Measurements from ENCODE around the gene TTBK1. TPM values are rescaled to one million over a fixed set of nuclear protein-coding genes. Genes with fewer than 3 reads are reported as not detected.

TTBK1 gene
- total and polyA plus RNA-seq, 2 of the 4 experiments (the other 2 are of a cell fraction) = 0.02 TPM; not detected in 1

DNA sequence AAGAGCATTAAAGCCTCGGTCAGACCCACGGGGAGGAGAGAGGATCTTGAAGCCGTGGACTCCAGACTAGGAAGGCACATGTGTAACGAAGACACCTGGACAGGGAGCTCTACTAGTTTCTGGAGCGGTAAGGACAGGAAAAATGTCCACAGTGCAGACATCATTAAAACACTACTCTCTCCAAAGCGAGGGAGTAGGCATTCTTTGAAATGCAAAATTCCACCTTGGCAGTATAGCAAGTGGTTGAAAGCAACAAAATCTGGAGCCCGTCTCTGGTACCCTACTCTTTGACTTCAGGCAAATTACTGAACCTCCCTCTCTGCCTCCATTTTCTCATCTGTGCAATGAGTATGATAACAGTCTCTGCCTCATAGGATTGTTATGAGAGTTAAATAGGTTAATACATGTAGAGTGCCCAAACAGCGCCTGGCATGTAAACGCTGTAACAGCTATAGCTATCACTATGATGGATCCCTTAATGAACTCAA lies 65.8 kb downstream of the TTBK1 start:
- Histone ChIP-seq H3K4me2 (ENCODE audit: low read depth, low read length) (peak overlapping the region; percentile 68), H4K91ac (ENCODE audit: insufficient read depth, low read depth, low read length) (no peak overlapping the region)
- POLR2A ChIA-PET (ENCODE audit: unreplicated experiment) = no interaction called here

More for the DNA sequence above, 65.8 kb downstream of the TTBK1 start:
- H3K4me1 ChIP-seq (ENCODE audit: control insufficient read depth, insufficient read depth, low read length) = no peaks in the 10 kb centered on the region; the same call in 1 of the 2 replicates
- no peak overlapping the region for H2BK120ac ChIP-seq (ENCODE audit: low read depth, low read length)
- no peaks in the 10 kb centered on the region for H3K79me1 ChIP-seq (ENCODE audit: low read depth in 1 of 2, low read length in 2 of 2)
- no TSS peak for BruUV-seq (replicated peaks)
- peak overlapping the region; percentile 82 for H2AFZ ChIP-seq (replicated peaks; ENCODE audit: low read length, poor library complexity)
- intact Hi-C loops (cut with micrococcal nuclease) = no loop called here
- in situ Hi-C loops (cut with MboI; ENCODE audit: low sequenced_read_pairs) = no loop called here
- no peak overlapping the region for H3K4ac ChIP-seq (ENCODE audit: low read depth, low read length)
- no peak overlapping the region for H2AK9ac ChIP-seq (replicated peaks; ENCODE audit: low read depth, low read length, poor library complexity)
- H3K18ac ChIP-seq (ENCODE audit: low read depth, low read length) = no peak overlapping the region
- H3K56ac ChIP-seq (ENCODE audit: extremely low read depth, insufficient read depth, low read length) = no peak overlapping the region
- no peak overlapping the region for H4K8ac ChIP-seq (ENCODE audit: low read depth in 2 of 2, low read length in 2 of 2)
- no peaks in the 10 kb centered on the region for H3K9me3 ChIP-seq (ENCODE audit: control insufficient read depth, insufficient read depth, low read length)
- H3K9ac ChIP-seq (ENCODE audit: low read depth, low read length) = no peak overlapping the region
- H3K27me3 ChIP-seq (ENCODE audit: control insufficient read depth, insufficient read depth, low read length) = peaks cover 46% of the 10 kb centered on the region
- no peak overlapping the region for H2BK15ac ChIP-seq (ENCODE audit: low read depth, low read length)
- no peak for TF ChIP-seq CHD1 (IDR thresholded peaks at IDR 0.05; ENCODE audit: low read depth, low read length)
- no peak for TF ChIP-seq RCOR1 (IDR thresholded peaks at IDR 0.05; ENCODE audit: insufficient replicate concordance, low read length)
- TF ChIP-seq SMC3 (IDR thresholded peaks at IDR 0.05; ENCODE audit: low read depth, low read length) = no peak
- no peak for TF ChIP-seq NFE2L2 (IDR thresholded peaks at IDR 0.05; ENCODE audit: low read depth, low read length)
- no peak for TF ChIP-seq MAFK (IDR thresholded peaks at IDR 0.05; ENCODE audit: low read depth, low read length)
- TF ChIP-seq, protein P1, sequence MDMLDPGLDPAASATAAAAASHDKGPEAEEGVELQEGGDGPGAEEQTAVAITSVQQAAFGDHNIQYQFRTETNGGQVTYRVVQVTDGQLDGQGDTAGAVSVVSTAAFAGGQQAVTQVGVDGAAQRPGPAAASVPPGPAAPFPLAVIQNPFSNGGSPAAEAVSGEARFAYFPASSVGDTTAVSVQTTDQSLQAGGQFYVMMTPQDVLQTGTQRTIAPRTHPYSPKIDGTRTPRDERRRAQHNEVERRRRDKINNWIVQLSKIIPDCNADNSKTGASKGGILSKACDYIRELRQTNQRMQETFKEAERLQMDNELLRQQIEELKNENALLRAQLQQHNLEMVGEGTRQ (IDR thresholded peaks at IDR 0.05; ENCODE audit: low read depth, low read length) = no peak
- no peak for TF ChIP-seq MXI1 (IDR thresholded peaks at IDR 0.05; ENCODE audit: borderline replicate concordance, low read depth, low read length)
- TF ChIP-seq POLR2A (IDR thresholded peaks at IDR 0.05; ENCODE audit: low read depth, low read length) = no peak
- TF ChIP-seq, protein P2, sequence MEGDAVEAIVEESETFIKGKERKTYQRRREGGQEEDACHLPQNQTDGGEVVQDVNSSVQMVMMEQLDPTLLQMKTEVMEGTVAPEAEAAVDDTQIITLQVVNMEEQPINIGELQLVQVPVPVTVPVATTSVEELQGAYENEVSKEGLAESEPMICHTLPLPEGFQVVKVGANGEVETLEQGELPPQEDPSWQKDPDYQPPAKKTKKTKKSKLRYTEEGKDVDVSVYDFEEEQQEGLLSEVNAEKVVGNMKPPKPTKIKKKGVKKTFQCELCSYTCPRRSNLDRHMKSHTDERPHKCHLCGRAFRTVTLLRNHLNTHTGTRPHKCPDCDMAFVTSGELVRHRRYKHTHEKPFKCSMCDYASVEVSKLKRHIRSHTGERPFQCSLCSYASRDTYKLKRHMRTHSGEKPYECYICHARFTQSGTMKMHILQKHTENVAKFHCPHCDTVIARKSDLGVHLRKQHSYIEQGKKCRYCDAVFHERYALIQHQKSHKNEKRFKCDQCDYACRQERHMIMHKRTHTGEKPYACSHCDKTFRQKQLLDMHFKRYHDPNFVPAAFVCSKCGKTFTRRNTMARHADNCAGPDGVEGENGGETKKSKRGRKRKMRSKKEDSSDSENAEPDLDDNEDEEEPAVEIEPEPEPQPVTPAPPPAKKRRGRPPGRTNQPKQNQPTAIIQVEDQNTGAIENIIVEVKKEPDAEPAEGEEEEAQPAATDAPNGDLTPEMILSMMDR (conservative IDR thresholded peaks at IDR 0.05; ENCODE audit: low read depth, low read length) = no peak
- no peak for TF ChIP-seq MAZ (IDR thresholded peaks at IDR 0.05; ENCODE audit: borderline replicate concordance, low read depth, low read length)
- TF ChIP-seq, protein P3, sequence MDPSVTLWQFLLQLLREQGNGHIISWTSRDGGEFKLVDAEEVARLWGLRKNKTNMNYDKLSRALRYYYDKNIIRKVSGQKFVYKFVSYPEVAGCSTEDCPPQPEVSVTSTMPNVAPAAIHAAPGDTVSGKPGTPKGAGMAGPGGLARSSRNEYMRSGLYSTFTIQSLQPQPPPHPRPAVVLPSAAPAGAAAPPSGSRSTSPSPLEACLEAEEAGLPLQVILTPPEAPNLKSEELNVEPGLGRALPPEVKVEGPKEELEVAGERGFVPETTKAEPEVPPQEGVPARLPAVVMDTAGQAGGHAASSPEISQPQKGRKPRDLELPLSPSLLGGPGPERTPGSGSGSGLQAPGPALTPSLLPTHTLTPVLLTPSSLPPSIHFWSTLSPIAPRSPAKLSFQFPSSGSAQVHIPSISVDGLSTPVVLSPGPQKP (IDR thresholded peaks at IDR 0.05; ENCODE audit: borderline replicate concordance, low read depth, low read length) = no peak
- TF ChIP-seq RFX5 (IDR thresholded peaks at IDR 0.05; ENCODE audit: low read depth, low read length) = no peak
- no peak for TF ChIP-seq FOS (IDR thresholded peaks at IDR 0.05; ENCODE audit: low read depth, low read length)
- no peak for TF ChIP-seq BHLHE40 (IDR thresholded peaks at IDR 0.05; ENCODE audit: low read depth, low read length)
- no peak for TF ChIP-seq CEBPB (IDR thresholded peaks at IDR 0.05; ENCODE audit: low read depth, low read length)
- no peak for TF ChIP-seq RAD21 (IDR thresholded peaks at IDR 0.05; ENCODE audit: low read length)
- H3K36me3 ChIP-seq (ENCODE audit: control insufficient read depth, insufficient read depth, low read length) = no peaks in the 10 kb centered on the region
- WGBS, 2 experiments (ENCODE audit: extremely low coverage in 2 of 2, insufficient read length in 1 of 2) = no CpG with 5 or more reads among the region's 9 CpGs
- no peak for DNase-seq
- no peaks in the 10 kb centered on the region for H3K9me1 ChIP-seq (ENCODE audit: insufficient read depth, low read length)
- no peaks in the 10 kb centered on the region; the same call in 1 of the 2 replicates for H4K20me1 ChIP-seq (ENCODE audit: insufficient read depth, low read length)
- no peak overlapping the region for H2BK20ac ChIP-seq (ENCODE audit: low read depth, low read length)
- no peak overlapping the region for H3K14ac ChIP-seq (replicated peaks; ENCODE audit: low read depth, low read length)
- no peak overlapping the region for H4K5ac ChIP-seq (ENCODE audit: low read depth, low read length)
- no peak overlapping the region for H3K4me3 ChIP-seq (ENCODE audit: insufficient read depth, low read depth, low read length)
- peak overlapping the region; percentile 76; the same call in 1 of the 2 replicates for H3K23ac ChIP-seq (ENCODE audit: low read depth, low read length)
- dilution Hi-C loops (cut with HindIII; ENCODE audit: low sequenced_read_pairs, unreplicated experiment) = no loop called here
- no peak overlapping the region for H2AK5ac ChIP-seq (ENCODE audit: low read depth, low read length)
- H3K27ac ChIP-seq (ENCODE audit: insufficient read depth, low read length) = no peak overlapping the region
- CTCF ChIA-PET = interaction anchor here (1.0 kb wide), 1 partner anchor 52 kb away, joined by 3 read pairs; no protein-coding TSS in a partner anchor
- no peak for ATAC-seq (ENCODE audit: low read depth)
- H2BK5ac ChIP-seq (ENCODE audit: low read depth, low read length, poor library complexity, severe bottlenecking) = no peak overlapping the region
